Endodermal cell (in vitro differentiated cells): Measurements from ENCODE around the gene AOX1. TPM values are rescaled to one million over a fixed set of nuclear protein-coding genes. Genes with fewer than 3 reads are reported as not detected.

Experiments used
- DNase-seq: peaks from one replicate; pipeline ENCODE4 v3.0.0-alpha.2; 2017
- H3K27ac ChIP-seq: 2 replicates; pipeline ENCODE4 v1.5.1; 2013; ENCODE audit warnings: mild to moderate bottlenecking, low read depth, low read length, moderate library complexity
- H3K27me3 ChIP-seq: 2 replicates; pipeline ENCODE4 v1.6.1; 2013; ENCODE audit warnings: mild to moderate bottlenecking, low read length, moderate library complexity; ENCODE audit not compliant: insufficient read depth, control insufficient read depth, poor library complexity, severe bottlenecking
- H3K36me3 ChIP-seq: 2 replicates; pipeline ENCODE4 v1.7.0; 2013; ENCODE audit warnings: mild to moderate bottlenecking, low read length, moderate library complexity; ENCODE audit not compliant: control insufficient read depth, insufficient read depth
- H3K4me1 ChIP-seq: one replicate; pipeline ENCODE4 v1.7.0; 2013; ENCODE audit warnings: low read length; ENCODE audit not compliant: control insufficient read depth, insufficient read depth
- H3K4me3 ChIP-seq: 2 replicates; pipeline ENCODE4 v1.5.1; 2013; ENCODE audit warnings: mild to moderate bottlenecking, low read length, moderate library complexity
- H3K9ac ChIP-seq: 2 replicates; pipeline ENCODE4 v1.6.1; 2013; ENCODE audit warnings: mild to moderate bottlenecking, low read length, moderate library complexity; ENCODE audit not compliant: poor library complexity, severe bottlenecking; ENCODE audit errors: extremely low read depth
- H3K9me3 ChIP-seq: 2 replicates; pipeline ENCODE4 v1.6.1; 2013; ENCODE audit warnings: mild to moderate bottlenecking, low read length, moderate library complexity; ENCODE audit not compliant: control insufficient read depth
- H3K27ac Mint-ChIP-seq: 2 replicates; pipeline ENCODE4 v1.8.0; 2020; ENCODE audit warnings: mixed read lengths
- H3K27me3 Mint-ChIP-seq: 2 replicates; pipeline ENCODE4 v1.8.0; 2021; ENCODE audit warnings: mild to moderate bottlenecking, mixed read lengths; ENCODE audit not compliant: insufficient read depth
- H3K36me3 Mint-ChIP-seq: 2 replicates; pipeline ENCODE4 v1.8.0; 2020; ENCODE audit warnings: low read depth, mixed read lengths
- H3K4me1 Mint-ChIP-seq: 2 replicates; pipeline ENCODE4 v1.8.0; 2020; ENCODE audit warnings: mixed read lengths
- H3K4me3 Mint-ChIP-seq: 2 replicates; pipeline ENCODE4 v1.8.0; 2020; ENCODE audit warnings: mild to moderate bottlenecking, moderate library complexity, mixed read lengths
- H3K9me3 Mint-ChIP-seq: 2 replicates; pipeline ENCODE4 v1.8.0; 2020; ENCODE audit warnings: mild to moderate bottlenecking, mixed read lengths
- WGBS, 2 experiments: methylation state at CpG; one replicate each; pipeline versions ENCODE4 v1.1.5 to v1.1.7; 2013; ENCODE audit warnings: missing lambda C conversion rate in 2 of 2, mixed read lengths in 1 of 2; ENCODE audit not compliant: insufficient coverage in 1 of 2, insufficient read length in 1 of 2; 5-methylcytosine and 5-hydroxymethylcytosine counted together
- total RNA-seq, 2 donors: library from RNA; stranded (reverse); fragmentation: NEBNext Ultra II Directional in 1 of 2; extraction: Animal tissue kit (Norgen Biotek cat#: 25700) in 1 of 2; gene quantifications; 2 replicates in 1 of 2; 3 replicates in 1 of 2; pipeline ENCODE4 v1.2.1, GENCODE V29; 2021
- TF ChIP-seq, protein P1 (sequence below): fragments of 200-600 bp; sonication (generic); conservative IDR thresholded peaks from 2 replicates; pipeline ENCODE4 v1.5.0; 2021; ENCODE audit warnings: antibody characterized with exemption, mild to moderate bottlenecking

AOX1 gene
- total RNA-seq, 2 donors from 2014 or later: 8.8 to 15.5 TPM

GRCh38 chr2:200617156-200618053, 31.6 kb downstream of the AOX1 start:
- Histone ChIP-seq H3K9me3 (no peaks in the 10 kb centered on the region), H3K9ac (no peak overlapping the region), H3K27ac (no peak overlapping the region), H3K4me1 (peaks cover 2% of the 10 kb centered on the region), H3K27me3 (no peaks in the 10 kb centered on the region), H3K36me3 (no peaks in the 10 kb centered on the region), H3K4me3 (no peak overlapping the region)
- Mint-ChIP-seq H3K27ac (no peak overlapping the region), H3K36me3 (no peaks in the 10 kb centered on the region), H3K4me3 (no peak overlapping the region), H3K9me3 (no peaks in the 10 kb centered on the region), H3K27me3 (no peaks in the 10 kb centered on the region), H3K4me1 (peaks cover 2% of the 10 kb centered on the region)
- WGBS, 2 experiments: 90 to 91% methylated on average over 2 to 6 of the region's 6 CpGs
- TF ChIP-seq, protein P1, sequence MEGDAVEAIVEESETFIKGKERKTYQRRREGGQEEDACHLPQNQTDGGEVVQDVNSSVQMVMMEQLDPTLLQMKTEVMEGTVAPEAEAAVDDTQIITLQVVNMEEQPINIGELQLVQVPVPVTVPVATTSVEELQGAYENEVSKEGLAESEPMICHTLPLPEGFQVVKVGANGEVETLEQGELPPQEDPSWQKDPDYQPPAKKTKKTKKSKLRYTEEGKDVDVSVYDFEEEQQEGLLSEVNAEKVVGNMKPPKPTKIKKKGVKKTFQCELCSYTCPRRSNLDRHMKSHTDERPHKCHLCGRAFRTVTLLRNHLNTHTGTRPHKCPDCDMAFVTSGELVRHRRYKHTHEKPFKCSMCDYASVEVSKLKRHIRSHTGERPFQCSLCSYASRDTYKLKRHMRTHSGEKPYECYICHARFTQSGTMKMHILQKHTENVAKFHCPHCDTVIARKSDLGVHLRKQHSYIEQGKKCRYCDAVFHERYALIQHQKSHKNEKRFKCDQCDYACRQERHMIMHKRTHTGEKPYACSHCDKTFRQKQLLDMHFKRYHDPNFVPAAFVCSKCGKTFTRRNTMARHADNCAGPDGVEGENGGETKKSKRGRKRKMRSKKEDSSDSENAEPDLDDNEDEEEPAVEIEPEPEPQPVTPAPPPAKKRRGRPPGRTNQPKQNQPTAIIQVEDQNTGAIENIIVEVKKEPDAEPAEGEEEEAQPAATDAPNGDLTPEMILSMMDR: no peak
- DNase-seq: no peak

GRCh38 chr2:200618054-200618419, 32.2 kb downstream of the AOX1 start:
- H3K9ac ChIP-seq: no peak overlapping the region
- no peaks in the 10 kb centered on the region for H3K9me3 ChIP-seq
- TF ChIP-seq, protein P1: no peak
- Mint-ChIP-seq H3K27ac (no peak overlapping the region), H3K27me3 (no peaks in the 10 kb centered on the region), H3K4me3 (no peak overlapping the region), H3K9me3 (no peaks in the 10 kb centered on the region), H3K4me1 (peaks cover 2% of the 10 kb centered on the region), H3K36me3 (no peaks in the 10 kb centered on the region)
- 83 to 88% methylated on average over 1 to 3 of the region's 3 CpGs for WGBS, 2 experiments
- no peak for DNase-seq
- H3K4me3 ChIP-seq: no peak overlapping the region
- no peaks in the 10 kb centered on the region for H3K36me3 ChIP-seq
- H3K27me3 ChIP-seq: no peaks in the 10 kb centered on the region
- no peak overlapping the region for H3K27ac ChIP-seq
- H3K4me1 ChIP-seq: peaks cover 2% of the 10 kb centered on the region

GRCh38 chr2:200618590-200619021, 32.8 kb downstream of the AOX1 start:
- Histone ChIP-seq H3K27me3 (no peaks in the 10 kb centered on the region), H3K4me1 (peaks cover 2% of the 10 kb centered on the region), H3K9me3 (no peaks in the 10 kb centered on the region), H3K27ac (no peak overlapping the region), H3K4me3 (no peak overlapping the region), H3K9ac (no peak overlapping the region), H3K36me3 (no peaks in the 10 kb centered on the region)
- WGBS, 2 experiments: 85 to 93% methylated on average over 2 to 3 of the region's 3 CpGs
- Mint-ChIP-seq H3K27me3 (peaks cover 5% of the 10 kb centered on the region), H3K27ac (no peak overlapping the region), H3K9me3 (no peaks in the 10 kb centered on the region), H3K4me3 (no peak overlapping the region), H3K4me1 (peaks cover 2% of the 10 kb centered on the region), H3K36me3 (no peaks in the 10 kb centered on the region)
- TF ChIP-seq, protein P1: peak; percentile 34
- DNase-seq: no peak
